Testis (tissue), 3 donors: ENCODE results near the gene RASD2. TPM values are rescaled to one million over a fixed set of nuclear protein-coding genes. Genes with fewer than 3 reads are reported as not detected.

ENCODE experiments used
- DNase-seq: peaks from one replicate; pipeline ENCODE4 v3.0.0-alpha.2; 2019
- H3K27ac ChIP-seq, 2 donors: fragments of 200-600 bp; sonication (generic); one replicate each; pipeline ENCODE4 v1.5.1; 2019
- H3K27me3 ChIP-seq: fragments of 200-600 bp; sonication (generic); one replicate; pipeline ENCODE4 v1.5.1; 2019
- H3K36me3 ChIP-seq: fragments of 200-600 bp; sonication (generic); one replicate; pipeline ENCODE4 v1.5.1; 2017; ENCODE audit warnings: low read depth; ENCODE audit errors: missing control alignments
- H3K4me1 ChIP-seq: fragments of 200-600 bp; sonication (generic); one replicate; pipeline ENCODE4 v1.5.1; 2019
- H3K4me3 ChIP-seq, 2 donors: fragments of 200-600 bp; sonication (generic); one replicate each; pipeline ENCODE4 v1.5.1; 2017 to 2019
- H3K9me3 ChIP-seq: fragments of 200-600 bp; sonication (generic); one replicate; pipeline ENCODE4 v1.5.1; 2017
- CTCF ChIP-seq, 3 experiments: fragments of 450-650 bp in 2 of 3; fragments of 200-600 bp in 1 of 3; sonication (generic) in 1 of 3; IDR thresholded peaks; one replicate each; pipeline ENCODE4 v1.5.1; 2016 to 2019; ENCODE audit warnings: antibody characterized with exemption in 3 of 3, mild to moderate bottlenecking in 2 of 3, moderate library complexity in 1 of 3
- POLR2A ChIP-seq: fragments of 450-650 bp; IDR thresholded peaks from one replicate; pipeline ENCODE4 v1.6.1; 2017; ENCODE audit warnings: antibody characterized with exemption, mild to moderate bottlenecking, moderate library complexity
- WGBS, 2 donors: methylation state at CpG; one replicate each; pipeline ENCODE4 v1.1.5; 2018; 5-methylcytosine and 5-hydroxymethylcytosine counted together
- intact Hi-C: fragments of 100-400 bp; cut with DNase I; formaldehyde crosslinking; loops from one replicate; pipeline ENCODE4 v1.15.1; 2023; ENCODE audit warnings: low total_unique reads
- polyA plus RNA-seq: library from polyadenylated mRNA; stranded (reverse); fragments of 350-450 nt; fragmentation: Illumina TruSeq; extraction: RNeasy Lipid Tissue Mini Kit (QIAGEN cat#74804); gene quantifications from one replicate; pipeline ENCODE4 v1.2.3, GENCODE V29; 2014; ENCODE audit warnings: low read depth, low replicate concordance; ENCODE audit not compliant: insufficient read depth
- total RNA-seq, 2 donors: library from RNA; depleted of rRNA; stranded (reverse); fragments of >200 nt; gene quantifications; one replicate each; pipeline ENCODE4 v1.2.3, GENCODE V29; 2016

RASD2 gene
- total and polyA plus RNA-seq, 3 donors from 2014 or later, result 1.2 to 1.7 (median 1.7) TPM

- H3K27ac ChIP-seq, result no peak overlapping the region
- no peaks in the 10 kb centered on the region for H3K36me3 ChIP-seq
- no peaks in the 10 kb centered on the region for H3K4me1 ChIP-seq
- DNase-seq, result peak; percentile 58
- no peak for TF ChIP-seq POLR2A
- TF ChIP-seq CTCF (IDR thresholded peaks at IDR 0.05), result no peak
- WGBS, 2 donors, result 2 to 3% methylated on average over 21 to 51 of the region's 89 CpGs
- H3K9me3 ChIP-seq, result no peaks in the 10 kb centered on the region
- peak overlapping the region; percentile 44 to 53 for H3K4me3 ChIP-seq
- intact Hi-C loops, result no loop called here
- no peaks in the 10 kb centered on the region for H3K27me3 ChIP-seq
These were observed 579 bp upstream of the RASD2 start for GRCh38 chr22:35539910-35540594.

GRCh38 chr22:35541254-35541748 is 670 bp downstream of the RASD2 start:
- H3K36me3 ChIP-seq, result no peaks in the 10 kb centered on the region
- 10 to 12% methylated on average over 17 to 21 of the region's 28 CpGs for WGBS, 2 donors

GRCh38 chr22:35542157-35542938 is 1.7 kb downstream of the RASD2 start:
- intact Hi-C loops, result no loop called here
- Histone ChIP-seq H3K27me3 (no peaks in the 10 kb centered on the region), H3K4me3 (no peak overlapping the region), H3K27ac (no peak overlapping the region), H3K4me1 (no peaks in the 10 kb centered on the region), H3K9me3 (no peaks in the 10 kb centered on the region), H3K36me3 (no peaks in the 10 kb centered on the region)
- DNase-seq, result no peak
- WGBS, 2 donors, result 78 to 85% methylated on average over 12 to 13 of the region's 13 CpGs
- TF ChIP-seq POLR2A, result no peak
- TF ChIP-seq CTCF (IDR thresholded peaks at IDR 0.05), result no peak

More at GRCh38 chr22:35541254-35541748, 670 bp downstream of the RASD2 start:
- H3K27ac ChIP-seq, result no peak overlapping the region
- intact Hi-C loops, result no loop called here
- no peak for DNase-seq
- no peaks in the 10 kb centered on the region for H3K4me1 ChIP-seq
- no peak for TF ChIP-seq POLR2A
- no peak for TF ChIP-seq CTCF (IDR thresholded peaks at IDR 0.05)
- H3K27me3 ChIP-seq, result no peaks in the 10 kb centered on the region
- peak overlapping the region; percentile 44 to 53 for H3K4me3 ChIP-seq
- no peaks in the 10 kb centered on the region for H3K9me3 ChIP-seq

- no peak overlapping the region for H3K27ac ChIP-seq
These were observed 2.4 kb downstream of the RASD2 start for GRCh38 chr22:35542939-35543516.

More at GRCh38 chr22:35542939-35543516, 2.4 kb downstream of the RASD2 start:
- TF ChIP-seq POLR2A (no peak), CTCF (IDR thresholded peaks at IDR 0.05) (no peak)
- intact Hi-C loops, result no loop called here
- no peak for DNase-seq
- H3K4me1 ChIP-seq, result no peaks in the 10 kb centered on the region
- 80% methylated on average over 6 of the region's 6 CpGs for WGBS, 2 donors
- no peaks in the 10 kb centered on the region for H3K27me3 ChIP-seq
- no peaks in the 10 kb centered on the region for H3K36me3 ChIP-seq
- no peak overlapping the region for H3K4me3 ChIP-seq
- H3K9me3 ChIP-seq, result no peaks in the 10 kb centered on the region
